Lower leg skin (tissue), 3 donors: ENCODE results near the gene GRB10.

Source experiments
- CTCF ChIP-seq, 3 donors: fragments of 450-650 bp; IDR thresholded peaks; one replicate each; pipeline ENCODE4 v1.5.1; 2016; ENCODE audit warnings: antibody characterized with exemption in 3 of 3, mild to moderate bottlenecking in 3 of 3, moderate library complexity in 2 of 3
- POLR2A ChIP-seq, 2 donors: fragments of 450-650 bp; IDR thresholded peaks; one replicate each; pipeline ENCODE4 v1.6.1; 2016 to 2017; ENCODE audit warnings: antibody characterized with exemption in 2 of 2, mild to moderate bottlenecking in 1 of 2, moderate library complexity in 1 of 2

GRCh38 chr7:50827281-50827680 lies 44.6 kb upstream of the GRB10 start:
- no peak for TF ChIP-seq CTCF (IDR thresholded peaks at IDR 0.05)
- TF ChIP-seq POLR2A (IDR thresholded peaks at IDR 0.05): no peak
